ENCODE data around the gene MAGEB3. TPM values are rescaled to one million over a fixed set of nuclear protein-coding genes. Genes with fewer than 3 reads are reported as not detected.
A peak's percentile ranks its signal among the peaks of the same experiment; 100 is the strongest.

Gene MAGEB3
- polyA plus RNA-seq, 1 of the 3 experiments (the other 2 are of a cell fraction): not detected

- DNase-seq: no peak
- no peak overlapping the region for H3K27ac ChIP-seq (ENCODE audit: low read depth in 2 of 2, low read length in 1 of 2)
- H3K4me2 ChIP-seq: no peak overlapping the region
- H3K9ac ChIP-seq: no peak overlapping the region
- no peaks in the 10 kb centered on the region for H3K4me1 ChIP-seq (ENCODE audit: control insufficient read depth in 1 of 2, insufficient read depth in 2 of 2, low read depth in 1 of 2, low read length in 1 of 2)
- no peaks in the 10 kb centered on the region for H3K9me3 ChIP-seq
- no peaks in the 10 kb centered on the region for H3K36me3 ChIP-seq (replicated peaks in 1 of 2; ENCODE audit: control insufficient read depth in 1 of 2, insufficient read depth in 2 of 2, low read length in 1 of 2)
- no peaks in the 10 kb centered on the region for H3F3A ChIP-seq (replicated peaks; ENCODE audit: insufficient read depth)
- TF ChIP-seq GATA2 (CRISPR knock-in tag; IDR thresholded peaks at IDR 0.05): no peak
- peak; percentile 53 for TF ChIP-seq SMC3 (IDR thresholded peaks at IDR 0.05; ENCODE audit: low read depth, low read length)
- no peak for TF ChIP-seq RCOR1 (IDR thresholded peaks at IDR 0.05; ENCODE audit: low read length)
- TF ChIP-seq RAD21 (IDR thresholded peaks at IDR 0.05; ENCODE audit: low read length): peak; percentile 52
- peak; percentile 70 for TF ChIP-seq CTCF (IDR thresholded peaks at IDR 0.05)
- no peak overlapping the region for H3K4me3 ChIP-seq (ENCODE audit: low read depth in 2 of 2, low read length in 1 of 2)
- H3K79me2 ChIP-seq (ENCODE audit: insufficient read depth): no peaks in the 10 kb centered on the region
- no peaks in the 10 kb centered on the region for H3K9me2 ChIP-seq
- H4K20me1 ChIP-seq (ENCODE audit: insufficient read depth): no peaks in the 10 kb centered on the region
- CTCF ChIA-PET: no interaction called here
- POLR2A ChIA-PET: no interaction called here
- H3K27me3 ChIP-seq (ENCODE audit: insufficient read depth): no peaks in the 10 kb centered on the region; the same call in 1 of the 2 replicates
- 0% methylated on average over 1 of the region's 1 CpG for WGBS (ENCODE audit: low lambda C conversion rate)
- H2AFZ ChIP-seq (ENCODE audit: low read depth): no peak overlapping the region
Observed at GRCh38 chrX:30275498-30275897, 45.0 kb downstream of the MAGEB3 start.

- Histone ChIP-seq H3K27me3 (ENCODE audit: insufficient read depth) (no peaks in the 10 kb centered on the region), H3K4me3 (ENCODE audit: low read depth in 2 of 2, low read length in 1 of 2) (no peak overlapping the region), H3K36me3 (replicated peaks in 1 of 2; ENCODE audit: control insufficient read depth in 1 of 2, insufficient read depth in 2 of 2, low read length in 1 of 2) (no peaks in the 10 kb centered on the region), H3K4me1 (ENCODE audit: control insufficient read depth in 1 of 2, insufficient read depth in 2 of 2, low read depth in 1 of 2, low read length in 1 of 2) (peaks cover 0 to 5% of the 10 kb centered on the region in 2 experiments; a peak in 1 of 4 replicates), H3K79me2 (ENCODE audit: insufficient read depth) (no peaks in the 10 kb centered on the region), H2AFZ (ENCODE audit: low read depth) (no peak overlapping the region), H3K9me2 (no peaks in the 10 kb centered on the region), H3K27ac (ENCODE audit: low read depth in 2 of 2, low read length in 1 of 2) (no peak overlapping the region), H3K9me3 (no peaks in the 10 kb centered on the region), H3F3A (replicated peaks; ENCODE audit: insufficient read depth) (no peaks in the 10 kb centered on the region), H3K9ac (no peak overlapping the region), H3K4me2 (no peak overlapping the region), H4K20me1 (ENCODE audit: insufficient read depth) (no peaks in the 10 kb centered on the region)
- ChIA-PET POLR2A (no interaction called here), CTCF (no interaction called here)
- DNase-seq: no peak
- TF ChIP-seq TCF12 (IDR thresholded peaks at IDR 0.05): no peak
- TF ChIP-seq ELF1 (IDR thresholded peaks at IDR 0.05): no peak
- TF ChIP-seq RCOR1 (IDR thresholded peaks at IDR 0.05; ENCODE audit: low read length): no peak
- TF ChIP-seq FOSL2 (IDR thresholded peaks at IDR 0.05; ENCODE audit: borderline replicate concordance, low read depth): no peak
- no peak for TF ChIP-seq GATA2 (CRISPR knock-in tag; IDR thresholded peaks at IDR 0.05)
- no peak for TF ChIP-seq TEAD4 (IDR thresholded peaks at IDR 0.05; ENCODE audit: borderline replicate concordance, insufficient read depth)
- no peak for TF ChIP-seq CHD2 (IDR thresholded peaks at IDR 0.05; ENCODE audit: low read length, partially characterized antibody)
- TF ChIP-seq NRF1 (IDR thresholded peaks at IDR 0.05; ENCODE audit: low read depth, low read length): no peak
- TF ChIP-seq RXRA (IDR thresholded peaks at IDR 0.05; ENCODE audit: borderline replicate concordance, low read depth): no peak
- TF ChIP-seq MEF2A (IDR thresholded peaks at IDR 0.05; ENCODE audit: borderline replicate concordance, low read depth): no peak
- TF ChIP-seq ZBTB33 (IDR thresholded peaks at IDR 0.05; ENCODE audit: borderline replicate concordance, low read depth): no peak
- no peak for TF ChIP-seq POLR2AphosphoS5 (IDR thresholded peaks at IDR 0.05; ENCODE audit: low read depth, low read length)
- TF ChIP-seq REST (IDR thresholded peaks at IDR 0.05; ENCODE audit: low read depth, low read length): no peak
- TF ChIP-seq JUND (IDR thresholded peaks at IDR 0.05): no peak
- no peak for TF ChIP-seq IRF3 (IDR thresholded peaks at IDR 0.05; ENCODE audit: low read depth, low read length)
- TF ChIP-seq PBX3 (IDR thresholded peaks at IDR 0.05): no peak
- 64% methylated on average over 1 of the region's 1 CpG for WGBS (ENCODE audit: low lambda C conversion rate)
Observed at GRCh38 chrX:30278365-30278764, 47.9 kb downstream of the MAGEB3 start.
